Astrocyte (in vitro differentiated cells and primary cell): Measurements from ENCODE around the gene KIAA0319L. TPM values are rescaled to one million over a fixed set of nuclear protein-coding genes. Genes with fewer than 3 reads are reported as not detected.

Experiments
- DNase-seq: peaks from one replicate; pipeline ENCODE4 v3.0.0-alpha.2; 2010; ENCODE audit warnings: low read depth
- FAIRE-seq: peaks from 2 replicates; lab custom pipeline; 2011; peaks lifted over from hg19 to GRCh38; lab: Jason Lieb, UNC
- H2AFZ ChIP-seq: 2 replicates; pipeline ENCODE4 v1.6.0; 2012; ENCODE audit warnings: low read depth, low read length, inconsistent platforms
- H3K27ac ChIP-seq: 2 replicates; pipeline ENCODE4 v1.5.1; 2011; ENCODE audit warnings: low read depth, low read length, inconsistent platforms
- H3K27me3 ChIP-seq: 2 replicates; pipeline ENCODE4 v1.6.0; 2011; ENCODE audit warnings: low read length, inconsistent platforms; ENCODE audit not compliant: insufficient read depth
- H3K36me3 ChIP-seq: 2 replicates; pipeline ENCODE4 v1.5.1; 2011; ENCODE audit warnings: low read length, inconsistent platforms; ENCODE audit not compliant: insufficient read depth
- H3K4me1 ChIP-seq: 2 replicates; pipeline ENCODE4 v1.5.1; 2011; ENCODE audit warnings: low read length, inconsistent platforms; ENCODE audit not compliant: insufficient read depth
- H3K4me2 ChIP-seq: 2 replicates; pipeline ENCODE4 v1.6.0; 2012; ENCODE audit warnings: low read length, inconsistent platforms
- H3K4me3 ChIP-seq: 2 replicates; pipeline ENCODE4 v1.5.1; 2011; ENCODE audit warnings: low read depth, mild to moderate bottlenecking, low read length, inconsistent platforms; ENCODE audit not compliant: insufficient read depth
- H3K79me2 ChIP-seq: 2 replicates; pipeline ENCODE4 v1.6.0; 2012; ENCODE audit warnings: mild to moderate bottlenecking, low read length, inconsistent platforms; ENCODE audit not compliant: insufficient read depth
- H3K9ac ChIP-seq: 2 replicates; pipeline ENCODE4 v1.6.0; 2012; ENCODE audit warnings: mild to moderate bottlenecking, low read length, inconsistent platforms
- H3K9me3 ChIP-seq: 2 replicates; pipeline ENCODE4 v1.5.1; 2012; ENCODE audit warnings: low read depth, mild to moderate bottlenecking, low read length, inconsistent platforms; ENCODE audit not compliant: insufficient read depth
- H4K20me1 ChIP-seq: 2 replicates; pipeline ENCODE4 v1.6.0; 2012; ENCODE audit warnings: low read length, inconsistent platforms; ENCODE audit not compliant: insufficient read depth
- H3K27ac Mint-ChIP-seq: one replicate; pipeline ENCODE4 v1.8.0; 2021; ENCODE audit warnings: mild to moderate bottlenecking, mixed read lengths; ENCODE audit not compliant: unreplicated experiment
- H3K27me3 Mint-ChIP-seq: one replicate; pipeline ENCODE4 v1.8.0; 2021; ENCODE audit warnings: low read depth, mixed read lengths; ENCODE audit not compliant: unreplicated experiment
- H3K36me3 Mint-ChIP-seq: one replicate; pipeline ENCODE4 v1.8.0; 2021; ENCODE audit warnings: low read depth, mixed read lengths; ENCODE audit not compliant: unreplicated experiment
- H3K4me1 Mint-ChIP-seq: one replicate; pipeline ENCODE4 v1.8.0; 2021; ENCODE audit warnings: low read depth, mixed read lengths; ENCODE audit not compliant: unreplicated experiment
- H3K4me3 Mint-ChIP-seq: one replicate; pipeline ENCODE4 v1.8.0; 2021; ENCODE audit warnings: mild to moderate bottlenecking, moderate library complexity, mixed read lengths; ENCODE audit not compliant: unreplicated experiment
- H3K9me3 Mint-ChIP-seq: one replicate; pipeline ENCODE4 v1.8.0; 2021; ENCODE audit warnings: mild to moderate bottlenecking, mixed read lengths; ENCODE audit not compliant: unreplicated experiment
- EZH2 ChIP-seq: IDR thresholded peaks from 2 replicates; pipeline ENCODE4 v1.6.1; 2012; ENCODE audit warnings: mild to moderate bottlenecking, low read length, inconsistent platforms; ENCODE audit not compliant: insufficient read depth
- total RNA-seq: library from RNA; stranded (reverse); gene quantifications from 2 replicates; pipeline ENCODE4 v1.2.1, GENCODE V29; 2021
- TF ChIP-seq, protein P1 (sequence below): IDR thresholded peaks from 2 replicates; pipeline ENCODE4 v1.5.1; 2011; ENCODE audit warnings: low read depth, mild to moderate bottlenecking, inconsistent platforms, low read length, moderate library complexity; ENCODE audit not compliant: insufficient read depth

KIAA0319L gene
- total RNA-seq, 1 donor from 2014 or later = 42.5 TPM

DNA sequence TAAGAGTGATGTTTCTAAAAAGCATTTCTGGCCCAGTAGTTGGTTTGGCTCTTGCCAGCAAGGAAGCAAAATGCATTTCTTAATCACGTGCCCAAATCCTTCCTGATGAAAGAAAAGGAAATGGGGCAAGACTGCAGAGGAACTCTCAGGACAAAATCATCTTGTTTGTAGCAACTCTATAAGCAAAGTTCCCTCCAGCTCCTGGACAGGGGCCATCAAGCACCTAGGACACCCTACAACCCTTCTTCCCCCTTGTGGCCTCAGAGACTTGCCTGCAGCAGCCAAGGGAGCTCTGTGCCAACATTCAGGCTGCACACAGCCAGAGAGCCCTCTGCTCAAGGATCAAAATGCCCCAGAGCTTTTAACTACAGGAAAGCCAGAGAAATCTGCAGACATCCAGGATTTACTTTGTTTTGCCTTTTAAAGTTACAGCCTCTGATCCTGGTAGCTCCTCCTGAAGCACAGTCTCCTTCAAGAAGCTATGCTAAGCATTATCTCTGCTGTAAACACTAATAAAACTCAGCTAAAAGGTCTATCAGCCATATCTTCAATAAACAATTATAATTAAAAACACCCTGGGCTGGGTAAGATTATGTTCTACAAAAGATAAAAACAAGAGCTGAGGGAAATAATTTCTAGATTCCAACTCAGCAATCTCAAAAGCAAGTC, 105.0 kb downstream of the KIAA0319L start:
- TF ChIP-seq, protein P1, sequence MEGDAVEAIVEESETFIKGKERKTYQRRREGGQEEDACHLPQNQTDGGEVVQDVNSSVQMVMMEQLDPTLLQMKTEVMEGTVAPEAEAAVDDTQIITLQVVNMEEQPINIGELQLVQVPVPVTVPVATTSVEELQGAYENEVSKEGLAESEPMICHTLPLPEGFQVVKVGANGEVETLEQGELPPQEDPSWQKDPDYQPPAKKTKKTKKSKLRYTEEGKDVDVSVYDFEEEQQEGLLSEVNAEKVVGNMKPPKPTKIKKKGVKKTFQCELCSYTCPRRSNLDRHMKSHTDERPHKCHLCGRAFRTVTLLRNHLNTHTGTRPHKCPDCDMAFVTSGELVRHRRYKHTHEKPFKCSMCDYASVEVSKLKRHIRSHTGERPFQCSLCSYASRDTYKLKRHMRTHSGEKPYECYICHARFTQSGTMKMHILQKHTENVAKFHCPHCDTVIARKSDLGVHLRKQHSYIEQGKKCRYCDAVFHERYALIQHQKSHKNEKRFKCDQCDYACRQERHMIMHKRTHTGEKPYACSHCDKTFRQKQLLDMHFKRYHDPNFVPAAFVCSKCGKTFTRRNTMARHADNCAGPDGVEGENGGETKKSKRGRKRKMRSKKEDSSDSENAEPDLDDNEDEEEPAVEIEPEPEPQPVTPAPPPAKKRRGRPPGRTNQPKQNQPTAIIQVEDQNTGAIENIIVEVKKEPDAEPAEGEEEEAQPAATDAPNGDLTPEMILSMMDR = no peak
- TF ChIP-seq EZH2 = no peak
- no peak overlapping the region for H3K4me2 ChIP-seq
- no peak for FAIRE-seq
- H3K27ac ChIP-seq = no peak overlapping the region
- H3K27me3 Mint-ChIP-seq = no peaks in the 10 kb centered on the region
- H3K27me3 ChIP-seq = no peaks in the 10 kb centered on the region
- no peak for DNase-seq
- peaks cover 7% of the 10 kb centered on the region for H3K36me3 ChIP-seq
- H3K27ac Mint-ChIP-seq = no peak overlapping the region
- H3K4me3 ChIP-seq = no peak overlapping the region
- H3K9me3 ChIP-seq = no peaks in the 10 kb centered on the region
- peaks cover 29% of the 10 kb centered on the region for H3K4me1 ChIP-seq
- no peak overlapping the region for H2AFZ ChIP-seq
- peaks cover 9% of the 10 kb centered on the region for H3K36me3 Mint-ChIP-seq
- H3K79me2 ChIP-seq = no peaks in the 10 kb centered on the region
- no peaks in the 10 kb centered on the region for H3K9me3 Mint-ChIP-seq
- peaks cover 18% of the 10 kb centered on the region for H3K4me1 Mint-ChIP-seq
- no peak overlapping the region for H3K4me3 Mint-ChIP-seq
- no peak overlapping the region for H3K9ac ChIP-seq
- no peaks in the 10 kb centered on the region for H4K20me1 ChIP-seq

DNA sequence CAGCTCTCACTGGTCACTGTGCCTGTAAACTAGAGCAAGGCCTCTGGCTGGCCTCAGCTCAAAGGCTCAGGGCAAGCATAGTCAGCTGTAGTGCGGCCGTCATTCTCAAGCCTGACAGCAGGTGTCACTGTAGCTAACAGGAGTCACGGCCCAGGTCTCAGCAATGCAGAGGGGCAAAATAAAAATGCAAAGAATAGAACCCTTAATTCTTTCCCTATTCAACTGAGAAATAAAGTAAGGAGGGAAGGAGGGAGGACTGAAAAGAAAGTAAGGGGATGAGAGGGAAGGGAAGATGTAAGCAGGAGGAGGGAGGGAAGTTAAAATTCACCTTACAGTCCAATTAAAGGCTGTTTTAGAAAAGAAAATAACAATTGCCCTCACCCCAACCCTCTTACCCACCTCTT, 106.1 kb downstream of the KIAA0319L start:
- Histone ChIP-seq H3K79me2 (no peaks in the 10 kb centered on the region), H3K4me2 (no peak overlapping the region), H3K9me3 (no peaks in the 10 kb centered on the region), H3K4me3 (no peak overlapping the region), H3K27me3 (no peaks in the 10 kb centered on the region), H2AFZ (no peak overlapping the region), H4K20me1 (no peaks in the 10 kb centered on the region), H3K4me1 (peaks cover 29% of the 10 kb centered on the region), H3K36me3 (peaks cover 7% of the 10 kb centered on the region), H3K9ac (no peak overlapping the region), H3K27ac (no peak overlapping the region)
- H3K36me3 Mint-ChIP-seq = peaks cover 9% of the 10 kb centered on the region
- H3K27ac Mint-ChIP-seq = no peak overlapping the region
- H3K27me3 Mint-ChIP-seq = no peaks in the 10 kb centered on the region
- no peaks in the 10 kb centered on the region for H3K9me3 Mint-ChIP-seq
- H3K4me3 Mint-ChIP-seq = no peak overlapping the region
- DNase-seq (peak; percentile 35), FAIRE-seq (no peak)
- H3K4me1 Mint-ChIP-seq = peaks cover 18% of the 10 kb centered on the region
- TF ChIP-seq, protein P1 = peak; percentile 91
- no peak for TF ChIP-seq EZH2

DNA sequence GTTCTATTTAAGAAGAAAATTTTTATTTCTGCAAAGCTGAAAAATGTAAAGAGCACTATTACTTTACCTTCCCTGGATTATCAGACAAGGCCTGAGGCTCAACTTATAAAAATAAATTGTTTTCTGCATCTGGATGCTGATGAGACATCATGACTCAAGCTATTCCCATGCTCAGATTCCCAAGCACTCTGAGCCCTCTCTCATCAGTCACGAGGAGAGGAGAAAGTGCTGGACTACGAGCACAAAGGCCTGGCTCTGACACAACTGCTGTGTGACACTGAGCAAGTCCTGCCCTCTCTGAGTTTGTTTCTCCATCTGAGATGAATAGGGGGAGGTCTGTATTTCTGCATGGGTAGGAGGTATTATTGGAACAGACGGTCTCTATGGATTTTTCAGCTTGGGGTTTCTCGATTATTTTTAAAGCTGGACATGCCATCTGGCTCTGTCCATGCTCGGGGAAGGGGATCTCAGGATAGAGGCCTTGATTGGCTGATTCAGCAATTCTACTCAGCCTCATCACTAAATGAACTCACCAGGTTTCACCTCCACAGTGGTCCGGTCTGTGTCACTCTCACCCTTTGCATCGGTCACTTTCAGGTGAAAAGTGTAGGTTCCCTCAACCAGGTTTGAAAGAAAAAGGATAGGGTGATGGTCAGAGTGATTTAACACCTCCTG, 107.7 kb downstream of the KIAA0319L start:
- Mint-ChIP-seq H3K36me3 (peaks cover 9% of the 10 kb centered on the region), H3K27me3 (no peaks in the 10 kb centered on the region), H3K9me3 (no peaks in the 10 kb centered on the region), H3K27ac (peak overlapping the region; percentile 93), H3K4me3 (no peak overlapping the region), H3K4me1 (peaks cover 18% of the 10 kb centered on the region)
- Histone ChIP-seq H3K27ac (peak overlapping the region; percentile 94), H3K4me1 (peaks cover 23% of the 10 kb centered on the region), H3K79me2 (no peaks in the 10 kb centered on the region), H3K27me3 (no peaks in the 10 kb centered on the region), H3K9ac (peak overlapping the region; percentile 81), H2AFZ (no peak overlapping the region), H3K4me3 (no peak overlapping the region), H3K4me2 (peak overlapping the region; percentile 76), H3K9me3 (no peaks in the 10 kb centered on the region), H4K20me1 (no peaks in the 10 kb centered on the region), H3K36me3 (peaks cover 7% of the 10 kb centered on the region)
- DNase-seq (peak; percentile 94), FAIRE-seq (peak; percentile 82)
- TF ChIP-seq EZH2 = no peak
- TF ChIP-seq, protein P1 = no peak
